SK-N-MC (cell line): ENCODE measurements around the gene ZNF10.

Experiments used
- EZH2 ChIP-seq: fragments of 200-600 bp; sonication (generic); IDR thresholded peaks from one replicate; pipeline ENCODE4 v1.6.1; 2017; ENCODE audit warnings: antibody characterized with exemption
- POLR2AphosphoS5 ChIP-seq: IDR thresholded peaks from 2 replicates; pipeline ENCODE4 v1.6.1; 2012; ENCODE audit warnings: mild to moderate bottlenecking, low read depth, low read length, borderline replicate concordance

DNA sequence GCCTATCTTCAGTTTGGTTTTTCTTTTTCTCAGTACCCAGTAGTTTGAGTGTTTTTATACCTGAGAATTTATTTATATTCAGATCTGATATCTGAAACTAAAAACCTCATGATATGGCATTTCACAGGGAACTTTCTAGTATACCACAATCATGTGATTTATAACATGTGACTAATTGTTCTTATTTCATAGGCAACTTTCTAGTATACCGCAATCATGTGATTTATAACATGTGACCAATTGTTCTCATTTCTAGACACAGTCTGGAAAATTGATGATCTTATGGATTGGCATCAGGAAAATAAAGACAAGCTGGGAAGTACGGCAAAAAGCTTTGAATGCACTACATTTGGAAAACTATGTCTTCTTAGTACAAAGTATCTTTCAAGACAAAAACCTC, 71.5 kb downstream of the ZNF10 start:
- no peak for TF ChIP-seq EZH2
- TF ChIP-seq POLR2AphosphoS5 = no peak
